Measurements from ENCODE around the gene PER1. TPM values are rescaled to one million over a fixed set of nuclear protein-coding genes. Genes with fewer than 3 reads are reported as not detected.
A peak's percentile ranks its signal among the peaks of the same experiment; 100 is the strongest.

The PER1 gene
- total and polyA plus RNA-seq, 10 of the 15 experiments (the other 5 are each of a cell fraction or from before 2014, with no cell fraction given) = 0.02 to 25.1 (median 5.4) TPM

GRCh38 chr17:8121407-8121680, 30.9 kb downstream of the PER1 start:
- CTCF ChIA-PET = interaction anchor here (1.1 to 3.7 kb wide), 3 partner anchors 17 to 70 kb away, joined by 3 to 46 read pairs (median 11); no protein-coding TSS in a partner anchor
- intact Hi-C loops (cut with micrococcal nuclease; ENCODE audit: unreplicated experiment) = loop anchor here (2.0 to 5.0 kb wide), 2 partner anchors 65 to 176 kb away; partner anchors contain the start of gene SLC25A35
- DNase-seq (ENCODE audit: low read depth, low spot score) (no peak), ATAC-seq (no peak; the same call in 2 of the 3 replicates), FAIRE-seq (no peak)
- Histone ChIP-seq H3K4me2 (ENCODE audit: control insufficient read depth, insufficient read depth) (peak overlapping the region; percentile 94), H3K27ac (ENCODE audit: control insufficient read depth, insufficient read depth) (no peak overlapping the region), H3K79me2 (ENCODE audit: control insufficient read depth, insufficient read depth, low read length) (no peaks in the 10 kb centered on the region), H3K9me3 (replicated peaks; ENCODE audit: control insufficient read depth, insufficient read depth, low read length) (no peaks in the 10 kb centered on the region), H3K4me1 (ENCODE audit: control insufficient read depth, insufficient read depth, low read length) (peaks cover 39% of the 10 kb centered on the region), H4K20me1 (ENCODE audit: control insufficient read depth, insufficient read depth) (no peaks in the 10 kb centered on the region), H3K4me3 (peak overlapping the region; percentile 99), H2AFZ (ENCODE audit: control insufficient read depth, low read depth, low read length) (peak overlapping the region; percentile 66; the same call in 1 of the 2 replicates), H3K36me3 (ENCODE audit: control insufficient read depth in 2 of 2, insufficient read depth in 2 of 2, low read length in 1 of 2) (no peaks in the 10 kb centered on the region), H3K9ac (ENCODE audit: control insufficient read depth, insufficient read depth, low read length) (no peak overlapping the region), H3K27me3 (replicated peaks in 1 of 2; ENCODE audit: control insufficient read depth in 2 of 2, insufficient read depth in 2 of 2, low read length in 1 of 2) (peaks cover 5 to 11% of the 10 kb centered on the region in 2 experiments)
- BruUV-seq (replicated peaks) = no TSS peak
- SMC1A ChIA-PET (ENCODE audit: uncharacterized antibody, unreplicated experiment) = interaction anchor here (1.6 to 3.8 kb wide), 3 partner anchors 16 to 40 kb away, joined by 6 to 21 read pairs (median 7); no protein-coding TSS in a partner anchor
- RAD21 ChIA-PET (ENCODE audit: unreplicated experiment) = interaction anchor here (1.2 to 2.6 kb wide), 2 partner anchors 37 to 66 kb away, joined by 3 to 16 read pairs; no protein-coding TSS in a partner anchor
- POLR2A ChIA-PET = interaction anchor here (1.1 to 1.8 kb wide), 2 partner anchors 35 to 38 kb away, joined by 5 to 6 read pairs; no protein-coding TSS in a partner anchor
- TF ChIP-seq SUZ12 (IDR thresholded peaks at IDR 0.05; ENCODE audit: unreplicated experiment) = no peak
- no peak for TF ChIP-seq ATF3 (IDR thresholded peaks at IDR 0.05; ENCODE audit: borderline replicate concordance, extremely low read depth, low read depth, low read length)
- 0 out of 2 replicates have a peak, but pooled peaks have one; percentile 15 for TF ChIP-seq MXI1 (IDR thresholded peaks at IDR 0.05; ENCODE audit: low read depth, low read length)
- no peak for TF ChIP-seq CEBPZ (IDR thresholded peaks at IDR 0.05; ENCODE audit: low read depth, low read length)
- 0% methylated on average over 21 of the region's 25 CpGs for WGBS (ENCODE audit: insufficient coverage, insufficient replicate concordance, low lambda C conversion rate, missing lambda C conversion rate)
- in situ Hi-C loops (cut with MboI) = no loop called here
